ENCODE measurements around the gene DACH1. TPM values are rescaled to one million over a fixed set of nuclear protein-coding genes. Genes with fewer than 3 reads are reported as not detected.

The DACH1 gene
- total and polyA plus RNA-seq, 2 of the 8 experiments (the other 6 are each of a cell fraction or from before 2014, with no cell fraction given): 0.12 to 0.67 TPM

DNA sequence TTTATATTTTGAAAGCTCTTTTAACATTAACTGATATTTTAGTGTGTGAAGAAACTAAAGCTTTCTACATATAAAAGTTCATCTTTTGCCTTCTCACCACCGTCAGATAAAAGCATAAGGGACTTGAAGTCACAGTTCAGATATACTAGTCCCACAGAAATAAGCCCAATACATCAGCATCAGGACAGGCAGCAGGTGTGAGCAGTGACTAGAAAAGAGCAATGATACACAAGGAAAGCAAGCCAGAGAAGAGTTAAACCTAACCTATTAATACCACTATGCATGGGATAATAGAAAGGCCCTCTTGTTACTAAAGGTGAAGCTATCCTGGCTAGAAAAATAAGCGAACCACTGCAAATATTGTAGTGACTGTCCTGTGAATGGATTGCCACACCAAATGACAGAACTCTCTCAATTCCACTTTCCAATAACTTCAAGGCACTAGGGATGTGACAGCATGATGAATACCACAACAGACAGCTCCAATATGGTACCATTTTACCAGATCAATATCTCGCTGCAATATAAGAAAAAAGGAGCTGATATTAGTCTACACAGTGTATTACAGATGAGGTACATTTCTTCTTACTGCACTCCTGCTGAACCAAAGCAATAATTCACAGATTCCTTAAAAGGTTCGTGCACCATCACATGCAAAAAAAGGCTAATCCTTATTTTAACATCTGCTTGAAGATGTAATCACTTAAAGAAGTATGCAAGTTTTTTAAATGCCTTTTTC, 114.1 kb downstream of the DACH1 start:
- no peak overlapping the region for H3K14ac ChIP-seq (ENCODE audit: insufficient read length)
- H2AFZ ChIP-seq (ENCODE audit: low read length): no peak overlapping the region
- no peak overlapping the region for H2BK15ac ChIP-seq (ENCODE audit: low read length)
- no peaks in the 10 kb centered on the region for H3K79me1 ChIP-seq (ENCODE audit: low read depth, low read length)
- H3K4me2 ChIP-seq (ENCODE audit: insufficient read depth in 1 of 2, low read depth in 2 of 2, low read length in 2 of 2): no peak overlapping the region
- no peak overlapping the region for H3K27ac ChIP-seq (ENCODE audit: low read depth, low read length)
- no peaks in the 10 kb centered on the region for H3K4me1 ChIP-seq (replicated peaks in 1 of 4; ENCODE audit: control insufficient read depth in 3 of 4, insufficient read depth in 4 of 4, low read length in 3 of 4)
- no peak overlapping the region for H3K9ac ChIP-seq (replicated peaks in 1 of 4; ENCODE audit: extremely low read depth in 1 of 4, low read depth in 3 of 4, low read length in 3 of 4)
- WGBS, 2 experiments (ENCODE audit: extremely low coverage in 1 of 2, insufficient coverage in 1 of 2, insufficient read length in 1 of 2, insufficient replicate concordance in 2 of 2, low coverage in 1 of 2, low lambda C conversion rate in 2 of 2, missing lambda C conversion rate in 1 of 2): 87% methylated on average over 4 of the region's 4 CpGs; no CpG with 5 or more reads in 1 of the 2 experiments
- H3K18ac ChIP-seq (ENCODE audit: extremely low read depth, low read length): no peak overlapping the region
- H4K20me1 ChIP-seq (replicated peaks in 1 of 2; ENCODE audit: control insufficient read depth in 1 of 2, insufficient read depth in 2 of 2, low read length in 2 of 2): no peaks in the 10 kb centered on the region
- no peaks in the 10 kb centered on the region for H3K36me3 ChIP-seq (ENCODE audit: control insufficient read depth in 2 of 4, insufficient read depth in 4 of 4, low read length in 3 of 4)
- H2BK20ac ChIP-seq (ENCODE audit: low read length): no peak overlapping the region
- CTCF ChIA-PET (ENCODE audit: partially characterized antibody): interaction anchor here (0.7 to 2.8 kb wide), 3 partner anchors 12 to 126 kb away, joined by 3 to 11 read pairs (median 4); no protein-coding TSS in a partner anchor
- H2AK5ac ChIP-seq (ENCODE audit: low read depth, low read length): no peak overlapping the region
- no peak overlapping the region for H4K8ac ChIP-seq (ENCODE audit: extremely low read depth, insufficient read depth, low read length)
- H3K4me3 ChIP-seq (ENCODE audit: extremely low read depth in 1 of 4, insufficient read depth in 2 of 4, low read depth in 3 of 4, low read length in 4 of 4): no peak overlapping the region
- no peak overlapping the region for H2BK12ac ChIP-seq (ENCODE audit: low read depth, low read length)
- peaks cover 0 to 1% (median 0%) of the 10 kb centered on the region in 4 experiments; a peak in 1 of 7 replicates for H3K27me3 ChIP-seq (replicated peaks in 1 of 4; ENCODE audit: control insufficient read depth in 3 of 4, extremely low read depth in 1 of 4, insufficient read depth in 3 of 4, low read length in 3 of 4)
- H3K4ac ChIP-seq (replicated peaks; ENCODE audit: insufficient read length, low read depth, low read length): no peak overlapping the region
- no peak for DNase-seq (ENCODE audit: low read depth in 1 of 2, low spot score in 2 of 2)
- H3K9me3 ChIP-seq (ENCODE audit: insufficient read depth in 2 of 2, low read depth in 1 of 2, low read length in 1 of 2): no peaks in the 10 kb centered on the region
- POLR2A ChIA-PET (ENCODE audit: partially characterized antibody): no interaction called here
- no peak overlapping the region for H3K23ac ChIP-seq (ENCODE audit: insufficient read length)
- H3K56ac ChIP-seq (replicated peaks; ENCODE audit: insufficient read length, low read depth, low read length): no peak overlapping the region
- no peak for TF ChIP-seq KDM5A (IDR thresholded peaks at IDR 0.05; ENCODE audit: low read length)
- TF ChIP-seq EGR1 (IDR thresholded peaks at IDR 0.05; ENCODE audit: borderline replicate concordance, low read depth, low read length): no peak
- TF ChIP-seq SP1 (IDR thresholded peaks at IDR 0.05; ENCODE audit: low read depth, low read length): no peak
- H4K91ac ChIP-seq (replicated peaks; ENCODE audit: insufficient read length, low read length): no peak overlapping the region
- no peaks in the 10 kb centered on the region for H3K23me2 ChIP-seq (ENCODE audit: low read depth, low read length)
- no peak overlapping the region for H4K5ac ChIP-seq (ENCODE audit: insufficient read length, low read depth, low read length)
- FAIRE-seq: no peak
- H2BK120ac ChIP-seq (replicated peaks; ENCODE audit: low read depth, low read length): no peak overlapping the region
- no peak overlapping the region for H2BK5ac ChIP-seq (ENCODE audit: low read depth, low read length)
- no peaks in the 10 kb centered on the region for H3K79me2 ChIP-seq (ENCODE audit: control insufficient read depth in 1 of 2, insufficient read depth in 2 of 2, low read length in 2 of 2)

Data from H1 (cell line).